Thymus (tissue), 11 donors: Measurements from ENCODE around the gene NLRP1. TPM values are rescaled to one million over a fixed set of nuclear protein-coding genes. Genes with fewer than 3 reads are reported as not detected.

ENCODE experiments used
- DNase-seq, 9 donors: peaks; one replicate each; pipeline ENCODE4 v3.0.0-alpha.2; 2013; ENCODE audit warnings: low spot score in 9 of 9, low read depth in 6 of 9, missing footprints in 1 of 9
- H3K27ac ChIP-seq, 2 donors: one replicate each; pipeline ENCODE4 v1.5.1; 2013; ENCODE audit warnings: control low read depth in 1 of 2, low read depth in 1 of 2, low read length in 1 of 2, mild to moderate bottlenecking in 1 of 2, moderate library complexity in 1 of 2
- H3K27me3 ChIP-seq, 2 donors: one replicate each; pipeline ENCODE4 v1.5.1; 2013; ENCODE audit warnings: low read length in 1 of 2; ENCODE audit not compliant: control insufficient read depth in 2 of 2, insufficient read depth in 1 of 2
- H3K36me3 ChIP-seq, 2 donors: one replicate each; pipeline ENCODE4 v1.5.1; 2013; ENCODE audit warnings: low read length in 1 of 2, mild to moderate bottlenecking in 1 of 2, moderate library complexity in 1 of 2; ENCODE audit not compliant: control insufficient read depth in 2 of 2, insufficient read depth in 2 of 2
- H3K4me1 ChIP-seq, 2 donors: one replicate each; pipeline ENCODE4 v1.5.1; 2013; ENCODE audit warnings: low read length in 2 of 2; ENCODE audit not compliant: control insufficient read depth in 2 of 2, insufficient read depth in 2 of 2
- H3K4me3 ChIP-seq, 2 donors: one replicate each; pipeline ENCODE4 v1.5.1; 2013; ENCODE audit warnings: low read length in 2 of 2, control low read depth in 1 of 2, mild to moderate bottlenecking in 1 of 2
- H3K9me3 ChIP-seq, 2 donors: one replicate each; pipeline ENCODE4 v1.5.1; 2013; ENCODE audit warnings: low read length in 1 of 2, mild to moderate bottlenecking in 1 of 2; ENCODE audit not compliant: control insufficient read depth in 2 of 2, insufficient read depth in 1 of 2
- WGBS: extraction: QIAGEN DNeasy Blood & Tissue Kit; methylation state at CpG from one replicate; pipeline ENCODE4 v1.1.7; 2013; 5-methylcytosine and 5-hydroxymethylcytosine counted together
- polyA plus RNA-seq: library from polyadenylated mRNA; stranded (reverse); fragments of 200-250 nt; gene quantifications from one replicate; pipeline ENCODE4 v1.2.3, GENCODE V29; 2013
- total RNA-seq: library from RNA; stranded (reverse); fragments of 120-200 nt; gene quantifications from one replicate; pipeline ENCODE4 v1.2.4, GENCODE V29; 2013
- donor health status: healthy.

Gene NLRP1
- total and polyA plus RNA-seq, 2 donors = 32.2 to 102 TPM

DNA sequence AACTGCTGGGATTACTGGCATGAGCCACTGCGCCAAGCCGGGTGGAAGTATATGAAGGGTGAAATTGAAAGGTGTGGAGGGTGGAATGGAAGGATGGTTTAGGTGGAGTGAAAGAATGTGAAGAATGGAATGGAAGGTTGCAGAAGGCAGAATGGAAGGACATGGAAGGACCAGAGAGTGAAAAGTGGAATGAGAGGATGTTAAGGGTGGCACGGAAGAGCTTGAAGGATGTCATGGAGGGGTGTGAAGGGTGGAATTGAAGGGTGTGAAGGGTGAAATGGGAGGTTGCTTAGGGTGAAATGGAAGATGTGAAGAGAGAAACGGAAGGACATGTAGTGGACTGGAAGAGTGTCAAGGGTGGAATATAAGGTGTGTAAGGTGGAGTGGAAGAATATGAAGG, 81.8 kb downstream of the NLRP1 start:
- 97% methylated on average over 4 of the region's 4 CpGs for WGBS
- Histone ChIP-seq H3K4me3 (no peak overlapping the region), H3K27ac (no peak overlapping the region), H3K9me3 (no peaks in the 10 kb centered on the region), H3K36me3 (no peaks in the 10 kb centered on the region), H3K4me1 (peaks cover 8 to 20% of the 10 kb centered on the region in 2 donors), H3K27me3 (peaks cover 0 to 31% of the 10 kb centered on the region in 2 donors)
- no peak for DNase-seq

DNA sequence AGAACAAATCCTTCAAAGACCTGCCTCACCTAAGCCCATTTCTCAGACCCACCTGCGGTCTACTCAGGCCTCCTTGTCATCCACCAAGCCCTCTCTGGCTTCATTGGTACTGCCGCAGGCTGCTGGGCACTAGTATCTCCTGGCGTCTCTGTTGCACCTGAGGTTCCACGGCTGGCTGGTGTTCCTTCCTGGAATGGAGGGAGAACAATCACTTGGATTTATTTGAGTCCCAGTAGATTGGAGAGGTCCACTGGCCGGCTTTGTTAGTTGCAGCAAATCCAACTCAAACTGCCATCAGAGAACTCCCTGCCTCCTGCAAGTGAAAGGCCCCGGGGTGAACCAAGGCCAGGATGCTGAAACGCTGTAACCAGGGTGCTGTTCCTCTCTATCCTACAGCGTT, 82.6 kb downstream of the NLRP1 start:
- no peaks in the 10 kb centered on the region for H3K36me3 ChIP-seq
- H3K27ac ChIP-seq = no peak overlapping the region
- H3K9me3 ChIP-seq = no peaks in the 10 kb centered on the region
- peaks cover 0 to 31% of the 10 kb centered on the region in 2 donors for H3K27me3 ChIP-seq
- peaks cover 8 to 20% of the 10 kb centered on the region in 2 donors for H3K4me1 ChIP-seq
- 96% methylated on average over 8 of the region's 8 CpGs for WGBS
- no peak overlapping the region for H3K4me3 ChIP-seq
- no peak for DNase-seq

DNA sequence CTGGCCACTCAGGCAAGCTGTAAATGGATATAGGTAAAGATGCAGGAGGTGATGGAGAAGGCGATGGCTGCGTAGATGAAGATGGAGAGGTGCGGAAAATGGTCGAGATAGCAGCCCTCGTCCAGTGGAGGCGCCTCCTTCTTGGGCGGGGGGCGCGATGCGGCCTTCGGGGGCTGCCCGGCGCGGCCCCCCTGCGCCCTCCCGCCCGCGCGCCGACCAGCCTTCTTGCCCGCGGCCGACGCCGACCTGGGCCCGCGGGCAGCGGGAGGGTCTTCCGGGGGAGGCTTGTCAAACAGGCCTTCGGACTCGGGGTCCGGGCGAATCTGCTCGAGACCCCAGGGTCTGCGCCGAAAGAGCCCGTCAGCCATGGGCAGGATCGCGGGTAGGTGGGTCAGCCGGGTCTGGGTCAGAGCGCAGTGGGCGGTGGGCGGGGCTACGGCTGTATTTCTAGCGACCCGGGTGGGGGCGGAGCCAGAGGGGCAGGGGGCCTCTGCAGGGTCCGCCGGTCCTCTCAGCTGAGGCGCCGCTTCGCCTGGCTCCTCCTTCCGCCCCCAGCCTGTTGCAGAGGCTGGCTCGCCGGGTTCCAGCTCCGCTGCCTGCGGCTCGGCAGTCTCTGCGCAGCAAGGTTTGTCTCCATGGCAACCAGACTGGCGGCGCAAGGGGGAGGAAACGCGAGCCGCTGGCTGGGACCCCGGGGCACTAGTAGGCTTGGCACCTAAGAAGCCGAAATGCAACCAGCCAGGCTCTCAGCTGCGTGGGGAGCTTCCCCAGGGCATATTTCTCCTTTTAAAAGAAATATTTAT, 83.5 kb downstream of the NLRP1 start:
- peaks cover 8 to 20% of the 10 kb centered on the region in 2 donors for H3K4me1 ChIP-seq
- no peaks in the 10 kb centered on the region for H3K9me3 ChIP-seq
- peaks cover 0 to 33% of the 10 kb centered on the region in 2 donors for H3K27me3 ChIP-seq
- H3K27ac ChIP-seq = peak overlapping the region; percentile 46 to 51
- peak overlapping the region; percentile 63 to 70 for H3K4me3 ChIP-seq
- under 1% methylated on average over 67 of the region's 67 CpGs for WGBS
- peak; percentile 59 to 92 (median 76) for DNase-seq
- no peaks in the 10 kb centered on the region for H3K36me3 ChIP-seq

DNA sequence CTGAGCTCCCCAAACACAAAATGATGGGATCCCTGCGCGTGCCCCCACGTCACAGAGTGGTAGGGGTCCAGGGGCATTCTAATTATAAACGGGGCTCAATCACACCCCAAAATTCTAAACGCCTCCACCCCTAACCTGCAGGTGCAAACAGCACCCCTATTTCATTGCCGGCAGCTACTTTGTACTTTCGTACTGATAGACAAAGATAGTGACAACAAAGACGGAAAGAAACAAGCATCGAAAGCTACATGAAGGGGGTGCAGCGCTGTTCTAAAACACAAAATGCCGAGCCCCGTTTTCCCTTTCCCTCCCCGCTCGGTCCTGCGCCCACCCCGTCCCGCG, 84.1 kb downstream of the NLRP1 start:
- Histone ChIP-seq H3K4me3 (peak overlapping the region; percentile 63 to 70), H3K36me3 (no peaks in the 10 kb centered on the region), H3K9me3 (no peaks in the 10 kb centered on the region), H3K27ac (no peak overlapping the region), H3K27me3 (peaks cover 0 to 35% of the 10 kb centered on the region in 2 donors), H3K4me1 (peaks cover 8 to 20% of the 10 kb centered on the region in 2 donors)
- no peak for DNase-seq
- 6% methylated on average over 18 of the region's 18 CpGs for WGBS

DNA sequence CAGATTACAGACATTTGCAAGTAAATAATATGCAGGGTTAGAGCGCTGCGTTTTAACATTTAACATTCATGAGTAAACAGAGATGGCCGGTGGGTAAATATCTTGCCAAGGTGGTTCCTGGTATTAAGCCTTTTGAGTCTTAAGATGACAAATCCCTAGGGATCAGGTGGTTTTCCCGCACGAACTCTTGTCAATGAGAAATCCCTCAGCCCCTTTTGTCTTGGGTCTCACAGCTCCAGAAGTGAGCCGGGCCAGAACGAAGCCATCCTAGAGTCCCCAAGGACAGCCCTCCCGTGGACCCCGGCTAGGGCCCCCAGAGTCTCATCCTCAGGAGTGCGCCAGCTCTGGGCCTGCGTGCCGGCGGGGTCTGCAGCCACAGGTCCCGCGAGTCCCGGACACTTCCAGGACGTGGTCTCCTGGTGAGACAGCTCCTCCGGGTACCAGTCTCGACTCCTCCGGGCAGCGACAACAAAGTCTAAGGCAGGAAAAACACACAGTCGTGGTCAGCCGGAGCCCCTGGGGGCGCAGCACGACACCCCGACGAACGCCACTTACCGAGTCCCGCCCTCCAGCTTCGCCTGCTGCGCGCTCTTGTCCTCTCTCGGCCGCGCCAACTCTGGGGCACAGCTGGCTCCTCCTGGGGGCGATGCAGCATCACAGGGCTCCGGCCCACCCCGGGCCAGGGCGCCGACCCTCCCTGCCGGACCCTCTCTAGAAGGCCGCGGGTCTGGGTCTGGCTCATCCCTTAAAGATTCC, 84.7 kb downstream of the NLRP1 start:
- peaks cover 8 to 20% of the 10 kb centered on the region in 2 donors for H3K4me1 ChIP-seq
- peak overlapping the region; percentile 63 to 70 for H3K4me3 ChIP-seq
- H3K27me3 ChIP-seq = peaks cover 0 to 37% of the 10 kb centered on the region in 2 donors
- H3K27ac ChIP-seq = no peak overlapping the region
- no peaks in the 10 kb centered on the region for H3K36me3 ChIP-seq
- 61% methylated on average over 44 of the region's 44 CpGs for WGBS
- DNase-seq = peak in 1 of 9 donors; percentile 7
- H3K9me3 ChIP-seq = no peaks in the 10 kb centered on the region

DNA sequence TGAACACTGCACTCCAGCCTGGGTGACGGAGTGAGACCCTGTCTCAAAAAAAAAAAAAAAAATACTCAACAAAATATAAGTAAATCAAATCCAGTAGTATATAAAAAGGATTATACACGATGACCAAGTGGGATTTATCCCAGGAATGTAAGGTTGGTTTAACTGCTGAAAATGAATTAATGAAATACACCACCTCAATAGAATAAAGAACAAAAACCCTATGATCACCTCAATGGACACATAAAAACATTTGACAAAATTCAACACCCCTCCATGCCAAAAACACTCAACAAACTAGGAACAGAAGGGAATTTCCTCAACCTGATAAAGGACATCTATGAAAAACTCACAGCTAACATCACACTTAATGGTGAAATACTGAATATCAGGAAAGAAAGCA, 91.3 kb downstream of the NLRP1 start:
- Histone ChIP-seq H3K4me3 (no peak overlapping the region), H3K9me3 (peaks cover 0 to 2% of the 10 kb centered on the region in 2 donors), H3K36me3 (peaks cover 16 to 24% of the 10 kb centered on the region in 2 donors), H3K4me1 (no peaks in the 10 kb centered on the region), H3K27ac (no peak overlapping the region), H3K27me3 (peaks cover 0 to 8% of the 10 kb centered on the region in 2 donors)
- WGBS = over 99% methylated on average over 2 of the region's 2 CpGs
- DNase-seq = no peak

DNA sequence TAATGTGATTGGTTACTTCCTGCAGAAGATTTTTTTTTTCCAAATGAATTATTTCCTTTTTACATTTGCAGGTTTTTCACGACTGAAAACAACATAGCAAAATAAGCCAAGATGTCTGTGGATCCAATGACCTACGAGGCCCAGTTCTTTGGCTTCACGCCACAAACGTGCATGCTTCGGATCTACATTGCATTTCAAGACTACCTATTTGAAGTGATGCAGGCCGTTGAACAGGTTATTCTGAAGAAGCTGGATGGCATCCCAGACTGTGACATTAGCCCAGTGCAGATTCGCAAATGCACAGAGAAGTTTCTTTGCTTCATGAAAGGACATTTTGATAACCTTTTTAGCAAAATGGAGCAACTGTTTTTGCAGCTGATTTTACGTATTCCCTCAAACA, 95.6 kb downstream of the NLRP1 start:
- no peaks in the 10 kb centered on the region for H3K27me3 ChIP-seq
- H3K4me1 ChIP-seq = peaks cover 15 to 19% of the 10 kb centered on the region in 2 donors
- DNase-seq = no peak
- WGBS = 93% methylated on average over 8 of the region's 8 CpGs
- H3K36me3 ChIP-seq = peaks cover 17 to 35% of the 10 kb centered on the region in 2 donors
- peaks cover 0 to 2% of the 10 kb centered on the region in 2 donors for H3K9me3 ChIP-seq
- no peak overlapping the region for H3K27ac ChIP-seq
- H3K4me3 ChIP-seq = no peak overlapping the region

DNA sequence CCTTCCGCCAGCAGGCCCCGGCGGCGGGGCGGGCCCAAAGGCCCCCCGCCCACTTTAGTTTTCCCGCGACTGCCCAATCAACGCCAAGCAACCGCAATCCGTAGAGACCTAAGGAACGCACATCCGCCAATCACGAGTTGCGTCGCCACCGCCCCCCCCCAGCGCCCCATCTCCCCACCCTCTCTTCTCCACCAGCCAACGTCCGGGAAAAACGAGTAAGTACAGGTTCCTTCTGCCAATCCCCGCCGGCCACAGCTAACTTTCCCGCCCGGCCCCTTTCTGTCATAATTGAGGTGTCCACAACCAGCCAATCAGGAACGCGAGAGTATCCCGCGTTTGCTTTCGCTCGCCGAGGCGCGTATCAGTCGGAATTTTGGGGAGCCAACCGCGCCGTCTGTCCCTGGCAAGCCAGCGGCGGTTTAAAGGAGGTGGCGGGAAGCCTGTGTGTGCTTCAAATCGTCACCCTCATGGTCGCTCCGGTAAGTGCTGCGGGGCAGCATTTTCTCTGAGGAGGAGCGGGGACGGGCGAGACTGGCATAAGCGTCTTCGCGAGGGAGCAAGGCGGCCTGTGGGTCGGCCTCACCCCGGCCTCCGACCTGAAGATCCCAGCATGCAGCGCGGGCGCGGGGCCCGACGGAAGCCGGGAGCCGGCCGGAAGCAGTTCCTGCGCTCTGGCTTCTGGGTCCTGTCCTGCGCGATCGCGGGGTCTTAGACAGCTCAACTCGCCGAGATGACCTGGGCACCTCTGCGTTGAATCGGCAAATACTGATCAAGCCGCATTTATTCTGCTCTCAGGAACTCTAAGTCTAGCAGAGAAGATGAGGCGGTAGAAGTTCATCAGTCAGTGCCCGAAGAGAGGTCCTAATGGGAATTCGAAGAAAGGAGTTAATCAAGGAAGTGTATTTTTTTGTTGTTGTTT, 97.8 kb downstream of the NLRP1 start, which contains the start of gene MIS12:
TSS of gene MIS12 (plus strand) at position 361 of the 919 bp plus-strand sequence. CDS start 2,297 bp downstream, outside the sequence.
- Histone ChIP-seq H3K36me3 (peaks cover 30 to 52% of the 10 kb centered on the region in 2 donors), H3K9me3 (no peaks in the 10 kb centered on the region), H3K4me1 (peaks cover 15 to 19% of the 10 kb centered on the region in 2 donors), H3K27ac (peak within 1 kb of the TSS; percentile 100), H3K27me3 (no peaks in the 10 kb centered on the region), H3K4me3 (peak within 1 kb of the TSS; percentile 93 to 97)
- peak; percentile 89 to 98 (median 97) for DNase-seq
- under 1% methylated on average over 77 of the region's 77 CpGs for WGBS
